ENCODE measurements around the gene MED22. TPM values are rescaled to one million over a fixed set of nuclear protein-coding genes. Genes with fewer than 3 reads are reported as not detected.
A peak's percentile ranks its signal among the peaks of the same experiment; 100 is the strongest.

MED22 gene
- polyA plus RNA-seq, 1 donor (not counting 4 experiments of a cell fraction or from before 2014, with no cell fraction given): 15.9 TPM

- Histone ChIP-seq H3K79me2 (ENCODE audit: control insufficient read depth, insufficient read depth, low read length) (no peaks in the 10 kb centered on the region), H3K4me3 (ENCODE audit: control insufficient read depth in 2 of 3, extremely low read depth in 1 of 3, insufficient read depth in 2 of 3, low read depth in 1 of 3, low read length in 3 of 3) (no peak overlapping the region), H3K9ac (ENCODE audit: control insufficient read depth, extremely low read depth, insufficient read depth, low read length) (no peak overlapping the region), H3K9me1 (ENCODE audit: control insufficient read depth, extremely low read depth, insufficient read depth, low read length) (no peaks in the 10 kb centered on the region), H4K20me1 (ENCODE audit: control insufficient read depth, extremely low read depth, insufficient read depth, low read length) (no peaks in the 10 kb centered on the region), H3K27ac (ENCODE audit: control insufficient read depth, insufficient read depth, low read length) (no peak overlapping the region), H2AFZ (ENCODE audit: control insufficient read depth, low read length) (no peak overlapping the region), H3K9me3 (ENCODE audit: control insufficient read depth, low read depth, low read length) (no peaks in the 10 kb centered on the region), H3K4me2 (ENCODE audit: control insufficient read depth, extremely low read depth, insufficient read depth, low read depth, low read length) (no peak overlapping the region), H3K36me3 (ENCODE audit: control insufficient read depth in 2 of 2, extremely low read depth in 1 of 2, insufficient read depth in 2 of 2, low read length in 2 of 2) (no peaks in the 10 kb centered on the region), H3K4me1 (ENCODE audit: control insufficient read depth, extremely low read depth, insufficient read depth, low read length) (peaks cover 9% of the 10 kb centered on the region), H3K27me3 (ENCODE audit: control insufficient read depth, extremely low read depth, insufficient read depth, low read length) (peaks cover 5% of the 10 kb centered on the region)
- DNase-seq (ENCODE audit: low read depth, low spot score) (no peak), FAIRE-seq (no peak)
- dilution Hi-C loops (cut with MboI; ENCODE audit: extremely low pct_ligation_motif_present, low sequenced_read_pairs): no loop called here
- TF ChIP-seq EZH2 (IDR thresholded peaks at IDR 0.05; ENCODE audit: low read length): no peak
- no peak for TF ChIP-seq CTCF (optimal IDR thresholded peaks at IDR 0.05 in 1 of 3, IDR thresholded peaks at IDR 0.05 in 1 of 3, conservative IDR thresholded peaks at IDR 0.05 in 1 of 3; ENCODE audit: extremely low read depth in 1 of 3, insufficient read depth in 2 of 3, low read length in 3 of 3)
These were observed 41.2 kb upstream of the MED22 start for GRCh38 chr9:133389025-133389557.

GRCh38 chr9:133387680-133388079, 39.7 kb upstream of the MED22 start:
- H2AFZ ChIP-seq (ENCODE audit: control insufficient read depth, low read length): peak overlapping the region; percentile 21
- FAIRE-seq (peak; percentile 88), DNase-seq (ENCODE audit: low read depth, low spot score) (no peak)
- no peaks in the 10 kb centered on the region for H3K9me3 ChIP-seq (ENCODE audit: control insufficient read depth, low read depth, low read length)
- H3K4me1 ChIP-seq (ENCODE audit: control insufficient read depth, extremely low read depth, insufficient read depth, low read length): peaks cover 9% of the 10 kb centered on the region
- peak overlapping the region; percentile 25 for H3K4me2 ChIP-seq (ENCODE audit: control insufficient read depth, extremely low read depth, insufficient read depth, low read depth, low read length)
- H3K79me2 ChIP-seq (ENCODE audit: control insufficient read depth, insufficient read depth, low read length): no peaks in the 10 kb centered on the region
- TF ChIP-seq EZH2 (IDR thresholded peaks at IDR 0.05; ENCODE audit: low read length) (no peak), CTCF (optimal IDR thresholded peaks at IDR 0.05 in 1 of 3, IDR thresholded peaks at IDR 0.05 in 1 of 3, conservative IDR thresholded peaks at IDR 0.05 in 1 of 3; ENCODE audit: extremely low read depth in 1 of 3, insufficient read depth in 2 of 3, low read length in 3 of 3) (no peak)
- no peak overlapping the region for H3K4me3 ChIP-seq (ENCODE audit: control insufficient read depth in 2 of 3, extremely low read depth in 1 of 3, insufficient read depth in 2 of 3, low read depth in 1 of 3, low read length in 3 of 3)
- dilution Hi-C loops (cut with MboI; ENCODE audit: extremely low pct_ligation_motif_present, low sequenced_read_pairs): no loop called here
- no peak overlapping the region for H3K27ac ChIP-seq (ENCODE audit: control insufficient read depth, insufficient read depth, low read length)
- H3K9me1 ChIP-seq (ENCODE audit: control insufficient read depth, extremely low read depth, insufficient read depth, low read length): no peaks in the 10 kb centered on the region
- H3K36me3 ChIP-seq (ENCODE audit: control insufficient read depth in 2 of 2, extremely low read depth in 1 of 2, insufficient read depth in 2 of 2, low read length in 2 of 2): no peaks in the 10 kb centered on the region
- H3K9ac ChIP-seq (ENCODE audit: control insufficient read depth, extremely low read depth, insufficient read depth, low read length): no peak overlapping the region
- H4K20me1 ChIP-seq (ENCODE audit: control insufficient read depth, extremely low read depth, insufficient read depth, low read length): no peaks in the 10 kb centered on the region
- H3K27me3 ChIP-seq (ENCODE audit: control insufficient read depth, extremely low read depth, insufficient read depth, low read length): no peaks in the 10 kb centered on the region
